GM19193 (cell line): ENCODE measurements around the gene ZNF70.

Experiments
- POLR2A ChIP-seq: IDR thresholded peaks from 4 replicates; pipeline ENCODE4 v1.6.1; 2011; ENCODE audit not compliant: insufficient read depth, insufficient read length; ENCODE audit errors: extremely low read depth

Gene ZNF70

GRCh38 chr22:23750714-23751440 lies at the start of gene ZNF70:
ZNF70 (minus strand) TSS chr22:23751112; CDS start chr22:23745140, 5,972 bp downstream.
- peak; percentile 71 for TF ChIP-seq POLR2A

DNA sequence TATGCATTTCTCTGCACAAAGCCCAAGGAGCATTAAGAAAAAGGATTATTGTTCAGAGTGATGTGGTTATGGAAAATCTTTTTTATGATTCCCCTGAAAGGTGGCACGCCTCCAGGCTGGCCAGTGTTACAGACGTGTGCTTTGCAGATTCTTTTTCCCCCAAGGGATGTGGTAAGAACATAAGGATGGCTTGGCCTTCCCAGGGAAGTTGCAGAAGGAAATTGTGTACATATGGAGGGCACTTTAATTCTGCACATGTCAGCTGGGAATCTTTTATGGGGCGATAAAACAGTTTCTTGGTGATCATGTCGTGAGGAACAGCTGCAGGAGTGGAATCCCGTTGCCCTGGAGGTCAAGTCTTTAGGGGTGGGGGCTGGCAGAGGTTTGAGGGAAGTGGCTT lies 45.5 kb upstream of the ZNF70 start:
- no peak for TF ChIP-seq POLR2A

DNA sequence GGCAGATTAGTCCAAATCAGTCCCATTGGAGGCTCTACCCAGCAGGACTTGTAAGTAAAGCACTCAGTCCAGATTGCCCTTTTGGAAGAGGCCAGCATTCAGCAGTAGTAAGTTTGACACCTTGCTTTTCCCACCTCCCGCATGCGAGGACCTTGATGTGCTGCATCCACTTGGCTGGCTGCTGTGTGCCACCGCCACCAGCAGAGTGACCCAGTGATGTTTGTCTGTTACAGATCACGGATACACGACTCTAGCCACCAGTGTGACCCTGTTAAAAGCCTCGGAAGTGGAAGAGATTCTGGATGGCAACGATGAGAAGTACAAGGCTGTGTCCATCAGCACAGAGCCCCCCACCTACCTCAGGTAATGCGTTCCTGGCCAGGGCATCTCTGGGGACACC lies 42.4 kb upstream of the ZNF70 start:
- no peak for TF ChIP-seq POLR2A

- no peak for TF ChIP-seq POLR2A
Measured at GRCh38 chr22:23791738-23792645, 41.1 kb upstream of the ZNF70 start.

DNA sequence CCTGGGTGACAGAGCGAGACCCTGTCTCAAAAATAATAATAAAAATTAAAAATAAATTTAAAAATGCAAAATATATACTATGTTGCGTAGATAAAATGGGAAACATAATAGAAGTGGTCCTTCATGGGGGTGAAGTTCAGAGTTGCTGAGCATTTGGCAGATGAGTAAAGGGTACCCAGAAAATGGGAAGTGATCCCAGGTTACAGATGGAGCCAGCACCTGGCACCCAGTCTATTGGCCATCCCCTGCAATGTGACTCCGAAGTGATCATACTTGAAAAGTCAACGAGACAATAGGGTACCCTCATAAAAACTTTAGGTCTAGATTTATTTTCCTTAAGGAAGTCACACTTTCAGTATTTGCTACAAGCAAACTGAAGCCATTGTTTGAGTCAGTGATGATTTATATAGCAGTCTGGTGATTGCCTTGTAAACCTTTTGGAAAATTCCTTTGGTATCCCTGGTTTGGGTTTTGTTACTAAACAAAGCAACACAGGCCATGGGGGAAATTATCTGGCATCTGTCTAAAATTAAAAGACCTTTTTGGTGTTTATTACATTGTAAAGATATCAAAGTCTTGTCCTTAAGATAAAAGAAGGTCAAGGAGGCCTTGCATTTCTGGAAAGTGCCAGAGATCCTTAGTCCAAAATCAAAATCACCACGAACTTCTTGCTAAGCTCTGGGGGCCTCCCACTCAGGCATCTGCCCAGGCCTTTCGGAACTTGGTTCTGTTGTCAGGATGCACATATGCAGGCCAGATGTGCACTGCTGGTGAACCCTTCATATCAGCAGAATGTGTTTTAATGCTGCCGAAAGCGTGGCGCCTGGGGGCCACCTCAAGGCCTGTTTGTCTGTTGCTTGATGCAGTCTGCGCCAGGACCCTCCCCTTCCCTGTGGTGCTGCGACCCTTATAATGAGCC lies 40.2 kb upstream of the ZNF70 start:
- no peak for TF ChIP-seq POLR2A

GRCh38 chr22:23789638-23790037 lies 38.7 kb upstream of the ZNF70 start:
- no peak for TF ChIP-seq POLR2A

DNA sequence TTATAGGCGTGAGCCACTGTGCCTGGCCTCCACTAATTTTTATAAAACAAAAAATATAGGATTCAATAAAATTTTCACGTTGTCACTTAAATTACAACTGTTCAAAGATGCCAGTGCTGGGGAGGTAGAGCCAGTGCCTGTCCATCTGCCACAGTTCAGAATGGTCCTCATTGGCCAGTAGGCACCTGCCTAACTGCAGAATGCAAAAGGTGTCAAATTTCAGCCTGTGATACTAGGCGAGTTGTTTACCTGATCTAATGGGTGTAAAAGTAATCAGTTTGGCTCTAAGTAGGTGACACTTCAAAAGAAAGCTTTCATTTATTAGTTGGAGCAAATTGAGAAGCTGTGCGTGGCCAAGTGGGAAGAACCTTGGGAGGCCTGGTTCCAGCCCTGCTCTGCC lies 38.2 kb upstream of the ZNF70 start:
- TF ChIP-seq POLR2A = no peak

- TF ChIP-seq POLR2A = no peak
Measured at GRCh38 chr22:23787910-23788309, 37.0 kb upstream of the ZNF70 start.

- no peak for TF ChIP-seq POLR2A
Measured at GRCh38 chr22:23787600-23787896, 36.6 kb upstream of the ZNF70 start.

GRCh38 chr22:23786752-23787599 lies 36.1 kb upstream of the ZNF70 start, which contains the start of gene SMARCB1:
SMARCB1 (plus strand) TSS chr22:23786966; CDS start chr22:23787170, 204 bp downstream.
- peak; percentile 88 for TF ChIP-seq POLR2A

GRCh38 chr22:23786261-23786710 lies 35.4 kb upstream of the ZNF70 start:
- TF ChIP-seq POLR2A = no peak

GRCh38 chr22:23784215-23784732 lies 33.4 kb upstream of the ZNF70 start:
- no peak for TF ChIP-seq POLR2A

DNA sequence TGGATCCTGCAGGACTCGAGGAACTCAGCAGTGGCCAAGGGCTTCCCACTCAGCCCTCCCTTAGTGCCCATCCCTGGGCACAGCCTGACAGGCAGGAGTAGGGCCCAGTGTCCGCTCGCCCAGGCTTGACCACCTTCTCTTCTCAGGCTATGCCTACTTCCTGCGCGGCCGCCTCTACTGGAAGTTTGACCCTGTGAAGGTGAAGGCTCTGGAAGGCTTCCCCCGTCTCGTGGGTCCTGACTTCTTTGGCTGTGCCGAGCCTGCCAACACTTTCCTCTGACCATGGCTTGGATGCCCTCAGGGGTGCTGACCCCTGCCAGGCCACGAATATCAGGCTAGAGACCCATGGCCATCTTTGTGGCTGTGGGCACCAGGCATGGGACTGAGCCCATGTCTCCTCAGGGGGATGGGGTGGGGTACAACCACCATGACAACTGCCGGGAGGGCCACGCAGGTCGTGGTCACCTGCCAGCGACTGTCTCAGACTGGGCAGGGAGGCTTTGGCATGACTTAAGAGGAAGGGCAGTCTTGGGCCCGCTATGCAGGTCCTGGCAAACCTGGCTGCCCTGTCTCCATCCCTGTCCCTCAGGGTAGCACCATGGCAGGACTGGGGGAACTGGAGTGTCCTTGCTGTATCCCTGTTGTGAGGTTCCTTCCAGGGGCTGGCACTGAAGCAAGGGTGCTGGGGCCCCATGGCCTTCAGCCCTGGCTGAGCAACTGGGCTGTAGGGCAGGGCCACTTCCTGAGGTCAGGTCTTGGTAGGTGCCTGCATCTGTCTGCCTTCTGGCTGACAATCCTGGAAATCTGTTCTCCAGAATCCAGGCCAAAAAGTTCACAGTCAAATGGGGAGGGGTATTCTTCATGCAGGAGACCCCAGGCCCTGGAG lies 32.6 kb upstream of the ZNF70 start:
- TF ChIP-seq POLR2A = no peak
